GM20431 (cell line): Measurements from ENCODE around the gene FBXW5.

ENCODE experiments used
- in situ Hi-C: fragments of 300-500 bp; cut with MseI, MboI; formaldehyde crosslinking; loops from one replicate; pipeline ENCODE4 v1.15.0; 2020; ENCODE audit warnings: low sequenced_read_pairs; ENCODE audit not compliant: unreplicated experiment

The FBXW5 gene

GRCh38 chr9:136951541-136952320, 7.2 kb upstream of the FBXW5 start, which contains the start of gene LCN12:
LCN12 (plus strand) TSS chr9:136952273; CDS start chr9:136952328, 55 bp downstream.
- in situ Hi-C loops: no loop called here

DNA sequence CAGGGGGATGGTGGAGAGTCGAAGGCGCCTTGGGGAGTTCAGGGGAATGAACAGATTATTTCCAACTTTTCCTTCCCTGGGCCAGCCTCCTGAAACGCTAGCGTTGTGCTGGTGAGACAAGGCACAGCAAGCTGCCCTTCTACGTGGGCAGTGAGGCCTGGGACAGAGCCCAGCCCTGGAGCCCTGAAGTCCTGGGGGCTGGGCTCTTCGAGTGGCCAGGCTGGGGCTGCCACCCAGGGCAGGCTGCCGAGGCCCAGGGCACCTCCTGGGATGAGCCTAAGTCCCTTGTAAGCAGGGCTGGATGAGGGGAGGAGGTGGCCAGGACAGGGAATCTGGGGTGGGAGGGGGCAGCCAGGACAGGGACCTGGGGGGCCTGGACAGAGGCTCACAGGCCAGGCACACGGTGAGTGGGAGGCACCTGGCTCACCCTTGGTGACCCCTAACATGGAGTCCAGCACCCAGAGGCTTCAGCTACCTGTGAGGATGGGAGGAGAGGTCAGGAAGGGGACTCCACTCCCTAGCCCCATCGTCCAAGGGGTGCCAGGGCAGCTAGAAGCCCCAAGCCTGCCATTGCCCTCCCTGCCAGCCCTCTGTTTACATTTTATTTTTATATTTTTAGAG, 6.2 kb upstream of the FBXW5 start:
- in situ Hi-C loops: no loop called here

- in situ Hi-C loops: no loop called here
Measured at GRCh38 chr9:136949817-136950655, 5.5 kb upstream of the FBXW5 start.

DNA sequence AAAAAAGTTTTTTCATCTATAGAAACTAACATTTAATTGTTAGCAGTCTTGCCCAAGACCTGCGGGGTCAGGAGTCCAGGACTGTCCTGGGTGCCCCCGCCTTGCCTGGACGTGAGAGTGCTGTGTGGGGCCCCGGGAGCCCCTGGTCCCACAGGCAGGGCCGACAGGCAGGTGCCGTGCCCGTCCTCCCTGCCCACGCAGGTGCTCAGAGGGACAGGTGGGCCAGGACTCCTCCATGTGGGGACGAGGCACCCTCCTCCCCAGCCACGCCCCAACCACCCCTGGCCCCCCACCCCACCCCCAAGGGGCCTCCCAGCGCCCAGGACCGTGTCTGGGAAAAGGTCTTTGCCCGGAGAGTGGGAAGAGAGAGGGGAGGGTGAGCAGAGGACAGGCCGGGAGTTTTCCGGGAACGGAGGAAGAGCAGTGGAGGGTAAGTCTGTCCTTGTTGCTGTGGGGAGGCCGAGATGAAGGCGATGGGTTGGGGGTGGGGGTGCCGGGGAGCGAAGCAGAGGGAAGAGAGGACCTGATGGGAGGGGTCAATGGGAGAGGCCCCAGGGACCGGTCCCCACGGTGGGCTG, 4.8 kb upstream of the FBXW5 start:
- in situ Hi-C loops: no loop called here

DNA sequence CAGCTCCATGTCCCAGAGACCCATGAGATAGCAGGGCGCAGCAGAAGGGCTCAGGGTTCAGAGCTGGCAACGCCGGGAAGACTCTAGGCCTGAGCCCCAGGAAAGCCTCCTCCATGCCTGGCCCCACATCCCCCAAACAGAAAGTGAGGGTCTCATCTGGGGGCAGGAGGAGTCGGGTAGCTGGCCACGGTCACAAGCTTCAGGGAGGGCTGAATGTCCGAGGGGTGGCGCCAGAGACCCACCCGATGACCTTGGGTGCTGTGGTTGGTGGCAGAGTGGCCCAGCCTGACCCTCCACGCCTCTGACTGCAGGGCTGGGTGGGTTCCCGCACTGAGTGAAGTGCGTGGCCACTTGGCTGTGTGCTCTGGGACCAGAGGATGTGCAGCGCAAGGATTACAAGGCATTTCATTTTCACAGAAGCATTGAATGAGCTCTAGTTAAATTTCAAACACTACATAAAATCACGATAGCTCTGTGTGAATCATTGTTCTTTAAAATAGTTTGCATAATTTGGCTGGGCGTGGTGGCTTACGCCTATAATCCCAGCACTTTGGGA, 3.5 kb upstream of the FBXW5 start:
- in situ Hi-C loops: no loop called here

DNA sequence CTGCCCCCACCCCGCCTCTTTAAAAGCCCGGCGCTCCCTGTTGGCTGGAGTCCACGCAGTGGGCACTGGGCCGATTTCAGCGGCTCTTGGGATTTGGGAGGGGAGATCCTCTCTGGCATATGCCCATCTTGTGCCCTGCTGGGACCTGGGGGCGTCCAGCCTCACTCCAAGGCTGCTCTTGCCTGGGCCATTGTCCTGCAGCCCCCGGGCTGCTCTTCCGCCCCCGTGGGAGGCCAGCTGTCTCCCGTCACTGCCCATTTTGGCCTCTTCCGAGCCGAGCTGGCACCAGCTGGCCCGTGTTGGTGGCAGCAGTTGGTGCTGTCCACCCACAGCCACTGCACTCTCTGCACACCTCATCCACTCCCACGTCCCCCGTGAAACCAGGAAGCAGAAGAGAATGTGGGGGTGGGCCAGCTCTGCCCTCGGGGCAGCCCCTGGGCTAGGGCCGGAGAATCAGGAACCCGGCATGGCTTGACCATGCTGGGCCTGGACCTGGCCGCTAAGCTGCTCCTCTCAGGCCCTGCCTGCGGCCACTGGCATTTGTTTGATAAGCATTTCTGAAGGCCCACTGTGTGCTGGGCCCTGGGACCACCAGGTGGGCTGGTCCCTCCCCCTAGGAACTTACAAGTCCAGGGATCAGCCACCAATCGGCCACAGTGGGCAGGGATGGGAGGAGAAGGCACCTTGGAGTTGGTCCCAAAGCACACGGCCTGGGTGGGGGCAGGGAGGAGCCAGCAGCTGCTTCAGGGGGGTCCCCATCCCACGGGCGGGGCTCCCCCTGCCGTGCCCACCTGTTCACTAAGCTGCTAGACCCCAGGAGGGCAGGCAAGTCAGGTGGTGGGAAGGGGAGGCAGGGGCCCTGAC, 2.7 kb upstream of the FBXW5 start:
- in situ Hi-C loops: no loop called here

- in situ Hi-C loops: no loop called here
Measured at GRCh38 chr9:136946228-136947027, 1.9 kb upstream of the FBXW5 start.

GRCh38 chr9:136945333-136946227, 1.0 kb upstream of the FBXW5 start:
- in situ Hi-C loops: no loop called here

DNA sequence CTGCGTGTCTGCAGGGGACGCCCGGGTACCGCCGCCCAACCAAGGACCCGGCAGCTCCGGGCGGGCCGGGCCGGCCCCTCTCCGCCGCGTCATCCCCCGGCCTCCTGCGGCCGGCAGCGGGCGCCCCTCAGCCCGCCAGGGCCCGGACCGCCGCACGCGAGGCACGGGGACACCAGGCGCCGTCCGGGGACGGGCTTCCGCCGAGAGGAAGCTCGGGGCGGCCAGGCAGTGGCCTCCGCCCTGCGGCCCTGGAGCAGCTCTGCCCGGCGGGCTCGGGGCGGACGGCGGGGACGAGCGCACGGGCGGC, 373 bp downstream of the FBXW5 start:
- in situ Hi-C loops: no loop called here

- in situ Hi-C loops: no loop called here
Measured at GRCh38 chr9:136943291-136944211, 987 bp downstream of the FBXW5 start.

DNA sequence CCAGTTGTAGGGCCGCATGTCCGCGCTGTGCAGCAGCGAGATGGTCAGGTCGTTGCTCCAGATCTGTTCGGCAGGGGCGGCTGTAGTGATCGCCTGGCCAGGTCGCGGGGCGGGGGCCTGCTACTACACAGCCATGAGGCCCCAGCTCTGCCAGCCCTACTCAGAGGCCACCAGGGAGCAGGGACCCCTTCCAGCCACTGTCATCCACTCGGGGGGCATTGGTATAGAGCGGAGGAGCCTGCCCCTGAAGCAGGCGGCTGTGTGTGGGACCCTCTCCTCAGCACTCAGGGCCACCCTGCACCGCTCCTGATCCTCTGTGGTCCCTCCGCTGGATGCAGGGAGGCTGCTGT, 1.7 kb downstream of the FBXW5 start:
- in situ Hi-C loops: no loop called here

DNA sequence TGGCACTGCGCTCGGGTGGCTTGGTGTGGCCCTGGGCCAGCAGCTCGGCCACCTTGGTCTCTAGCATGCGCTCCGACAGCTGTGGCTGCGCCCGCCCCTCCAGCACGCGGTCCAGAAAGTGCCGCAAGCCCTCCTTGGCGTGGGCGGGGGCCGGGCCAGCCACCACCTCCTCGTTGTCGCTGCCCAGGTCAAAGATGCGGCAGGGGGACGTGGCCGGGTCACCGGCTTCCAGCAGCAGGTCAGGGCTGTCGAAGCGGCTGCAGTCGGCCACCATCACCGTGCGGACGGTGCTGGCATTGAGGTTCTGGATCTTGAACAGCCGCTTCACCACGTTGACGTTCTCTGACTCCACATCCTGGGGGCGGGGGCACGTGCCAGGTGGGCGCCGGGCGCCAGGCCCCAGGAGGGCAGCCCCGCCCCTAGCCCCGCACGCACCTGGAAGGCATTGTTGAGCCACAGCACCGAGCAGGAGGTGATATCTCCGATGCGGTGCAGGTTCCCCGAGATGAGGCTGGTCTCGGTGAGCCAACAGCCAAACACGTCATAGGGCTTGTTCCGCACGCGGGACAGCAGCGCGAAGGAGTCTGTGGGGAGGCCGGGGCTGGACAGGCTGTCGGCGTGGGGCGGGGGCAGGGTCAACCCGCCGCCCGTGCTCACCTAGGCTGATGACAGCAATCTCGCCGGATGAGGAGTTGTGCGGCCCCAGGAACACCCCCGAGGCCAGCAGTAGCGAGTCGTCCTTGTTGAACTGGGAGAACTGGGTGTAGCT, 2.2 kb downstream of the FBXW5 start:
- in situ Hi-C loops: no loop called here

- in situ Hi-C loops: no loop called here
Measured at GRCh38 chr9:136941231-136942111, 3.1 kb downstream of the FBXW5 start.

GRCh38 chr9:136940526-136941230, 3.9 kb downstream of the FBXW5 start:
- in situ Hi-C loops: no loop called here
